HCT116 (cell line): ENCODE results near the gene CTSW. TPM values are rescaled to one million over a fixed set of nuclear protein-coding genes. Genes with fewer than 3 reads are reported as not detected.

ENCODE experiments used
- ATAC-seq: fragments of 200-7000 bp; cut with Tn5 transposase; 2 replicates; pipeline ENCODE4 v1.9.1; 2020; ENCODE audit warnings: mild to moderate bottlenecking, moderate library complexity
- BruUV-seq: library from RNA; stranded (reverse); fragments of 400-500 nt; replicated peaks from 2 replicates; lab custom pipeline; 2021; lab: Mats Ljungman, UMichigan
- CTCF ChIA-PET: fragments of 300-600 bp; sonication (Branson Sonifier 250); formaldehyde crosslinking; loops from one replicate; lab custom pipeline; 2021; ENCODE audit warnings: antibody characterized with exemption; lab: Charles Lee
- POLR2A ChIA-PET: fragments of 300-600, 350-600 bp; sonication (Branson Sonifier 250); formaldehyde crosslinking; loops from one replicate; lab custom pipeline; 2021; ENCODE audit warnings: antibody characterized with exemption; lab: Charles Lee
- RAD21 ChIA-PET, 2 experiments: fragments of 300-600 bp; sonication (Branson Sonifier 250); formaldehyde crosslinking; loops; one replicate each; lab custom pipeline; 2023; ENCODE audit warnings: low total read pairs in 2 of 2; ENCODE audit not compliant: uncharacterized antibody in 2 of 2, unreplicated experiment in 2 of 2, low non-redundant PET in 1 of 2; lab: Charles Lee
- DNase-seq: peaks from one replicate; pipeline ENCODE4 v3.0.0-alpha.2; 2010; ENCODE audit warnings: low read depth, low spot score
- H2AFZ ChIP-seq: fragments of 200-600 bp; shearing (Covaris generic), sonication (generic); 2 replicates; pipeline ENCODE4 v1.6.1; 2017; ENCODE audit warnings: low read depth, mixed run types, mixed read lengths, antibody characterized with exemption, low read length; ENCODE audit not compliant: poor library complexity, severe bottlenecking
- H3K27ac ChIP-seq: 2 replicates; pipeline ENCODE4 v1.5.1; 2012; ENCODE audit warnings: low read depth, low read length
- H3K27me3 ChIP-seq: fragments of 200-600 bp; sonication (generic); 2 replicates; pipeline ENCODE4 v1.6.1; 2016; ENCODE audit warnings: mixed run types, low read length, mixed read lengths; ENCODE audit not compliant: insufficient read depth
- H3K36me3 ChIP-seq, 2 experiments: fragments of 200-500 bp in 1 of 2; fragments of 200-600 bp in 1 of 2; sonication (Bioruptor generic) in 1 of 2; sonication (generic) in 1 of 2; 2 replicates each; pipeline versions ENCODE4 v1.5.1 to v1.6.1; 2014 to 2016; ENCODE audit warnings: low read length in 2 of 2, inconsistent platforms in 1 of 2, mixed read lengths in 1 of 2, mixed run types in 1 of 2; ENCODE audit not compliant: insufficient read depth in 2 of 2, control insufficient read depth in 1 of 2
- H3K4me1 ChIP-seq, 2 experiments: fragments of 200-600 bp in 1 of 2; sonication (generic) in 1 of 2; 2 replicates each; pipeline versions ENCODE4 v1.5.1 to v1.6.1; 2012 to 2017; ENCODE audit warnings: low read length in 2 of 2, inconsistent platforms in 1 of 2, mild to moderate bottlenecking in 1 of 2, mixed read lengths in 1 of 2, mixed run types in 1 of 2, moderate library complexity in 1 of 2; ENCODE audit not compliant: insufficient read depth in 2 of 2, control insufficient read depth in 1 of 2
- H3K4me2 ChIP-seq: fragments of 200-600 bp; sonication (generic); 2 replicates; pipeline ENCODE4 v1.6.1; 2017; ENCODE audit warnings: mixed run types, low read length, mixed read lengths
- H3K4me3 ChIP-seq, 2 experiments: fragments of 200-600 bp in 1 of 2; sonication (generic) in 1 of 2; replicated peaks in 1 of 2; 2 replicates each; pipeline ENCODE4 v1.5.1; 2011 to 2016; ENCODE audit warnings: low read length in 2 of 2, control low read depth in 1 of 2, low read depth in 1 of 2, mild to moderate bottlenecking in 1 of 2, mixed read lengths in 1 of 2, mixed run types in 1 of 2
- H3K79me2 ChIP-seq: fragments of 200-600 bp; sonication (generic); 2 replicates; pipeline ENCODE4 v1.6.1; 2017; ENCODE audit warnings: mild to moderate bottlenecking, mixed run types, low read length, moderate library complexity, mixed read lengths; ENCODE audit not compliant: insufficient read depth
- H3K9ac ChIP-seq: fragments of 200-600 bp; sonication (generic); 2 replicates; pipeline ENCODE4 v1.6.1; 2016; ENCODE audit warnings: low read length, mixed read lengths
- H3K9me2 ChIP-seq: fragments of 200-600 bp; sonication (generic), shearing (Covaris generic); 2 replicates; pipeline ENCODE4 v1.6.1; 2017; ENCODE audit warnings: mixed run types, mild to moderate bottlenecking, moderate library complexity; ENCODE audit not compliant: insufficient read depth
- H3K9me3 ChIP-seq, 2 experiments: fragments of 200-500 bp in 1 of 2; fragments of 200-600 bp in 1 of 2; sonication (Bioruptor generic) in 1 of 2; sonication (generic) in 1 of 2; 2 replicates each; pipeline ENCODE4 v1.6.1; 2014 to 2017; ENCODE audit warnings: low read length in 2 of 2, mixed read lengths in 2 of 2, inconsistent platforms in 1 of 2, low read depth in 1 of 2, mild to moderate bottlenecking in 1 of 2, mixed run types in 1 of 2, moderate library complexity in 1 of 2; ENCODE audit not compliant: control insufficient read depth in 1 of 2, insufficient read depth in 1 of 2
- H4K20me1 ChIP-seq: fragments of 200-600 bp; sonication (generic), shearing (Covaris generic); 2 replicates; pipeline ENCODE4 v1.6.1; 2017; ENCODE audit warnings: mixed run types, mild to moderate bottlenecking, moderate library complexity; ENCODE audit not compliant: insufficient read depth
- ATF3 ChIP-seq: IDR thresholded peaks from 2 replicates; pipeline ENCODE4 v1.6.1; 2012
- CBX3 ChIP-seq: IDR thresholded peaks from 2 replicates; pipeline ENCODE4 v1.6.1; 2012; ENCODE audit warnings: low read depth
- EGR1 ChIP-seq: IDR thresholded peaks from 2 replicates; pipeline ENCODE4 v1.6.1; 2012; ENCODE audit warnings: low read depth
- ELF1 ChIP-seq: IDR thresholded peaks from 2 replicates; pipeline ENCODE4 v1.6.1; 2012; ENCODE audit warnings: low read depth, borderline replicate concordance
- EZH2phosphoT487 ChIP-seq: fragments of 200-600 bp; IDR thresholded peaks from 2 replicates; pipeline ENCODE4 v1.6.1; 2018; ENCODE audit warnings: antibody characterized with exemption, borderline replicate concordance
- JUND ChIP-seq: IDR thresholded peaks from 2 replicates; pipeline ENCODE4 v1.6.1; 2012
- POLR2A ChIP-seq: IDR thresholded peaks from 2 replicates; pipeline ENCODE4 v1.7.0; 2011; ENCODE audit warnings: borderline replicate concordance; ENCODE audit not compliant: insufficient read depth, insufficient read length; ENCODE audit errors: extremely low read depth
- POLR2AphosphoS5 ChIP-seq: IDR thresholded peaks from 2 replicates; pipeline ENCODE4 v1.6.1; 2011; ENCODE audit warnings: mild to moderate bottlenecking, low read depth, low read length, moderate library complexity
- RAD21 ChIP-seq: IDR thresholded peaks from 2 replicates; pipeline ENCODE4 v1.6.1; 2012; ENCODE audit warnings: low read depth, mild to moderate bottlenecking
- REST ChIP-seq: IDR thresholded peaks from 2 replicates; pipeline ENCODE4 v1.6.1; 2012; ENCODE audit warnings: low read depth
- SIN3A ChIP-seq: IDR thresholded peaks from 2 replicates; pipeline ENCODE4 v1.6.1; 2012; ENCODE audit warnings: low read depth
- SP1 ChIP-seq: IDR thresholded peaks from 2 replicates; pipeline ENCODE4 v1.6.1; 2012; ENCODE audit warnings: low read depth
- SRF ChIP-seq: IDR thresholded peaks from 2 replicates; pipeline ENCODE4 v1.6.1; 2012; ENCODE audit warnings: low read depth
- TCF7L2 ChIP-seq: IDR thresholded peaks from 2 replicates; pipeline ENCODE4 v1.7.0; 2011; ENCODE audit warnings: borderline replicate concordance, inconsistent platforms; ENCODE audit not compliant: insufficient read depth, insufficient read length; ENCODE audit errors: extremely low read depth
- YY1 ChIP-seq: IDR thresholded peaks from 2 replicates; pipeline ENCODE4 v1.6.1; 2011; ENCODE audit warnings: low read length, low read depth, moderate library complexity, mild to moderate bottlenecking; ENCODE audit not compliant: insufficient replicate concordance; ENCODE audit errors: extremely low read depth
- ZNF274 ChIP-seq: fragments of 200-500 bp; sonication (Bioruptor generic); IDR thresholded peaks from 2 replicates; pipeline ENCODE4 v1.6.1; 2014; ENCODE audit warnings: mild to moderate bottlenecking, low read depth, low read length, inconsistent platforms
- intact Hi-C: fragments of 100-400 bp; cut with micrococcal nuclease; formaldehyde crosslinking; loops from 2 replicates; pipeline ENCODE4 v1.10.0; 2022
- total RNA-seq: library from RNA; stranded (reverse); gene quantifications from one replicate; pipeline ENCODE4 v1.2.1, GENCODE V29; 2021; ENCODE audit not compliant: unreplicated experiment
- TF ChIP-seq, protein P1 (sequence below), 3 experiments: fragments of 200-600 bp in 1 of 3; sonication (generic) in 1 of 3; IDR thresholded peaks in 2 of 3; conservative IDR thresholded peaks in 1 of 3; 2 replicates each; pipeline ENCODE4 v1.5.1; 2012 to 2017; ENCODE audit warnings: low read depth in 2 of 3, low read length in 2 of 3, antibody characterized with exemption in 1 of 3, borderline replicate concordance in 1 of 3, control low read depth in 1 of 3, mild to moderate bottlenecking in 1 of 3, mixed read lengths in 1 of 3, mixed run types in 1 of 3, moderate library complexity in 1 of 3; ENCODE audit not compliant: insufficient read depth in 1 of 3

The CTSW gene
- total RNA-seq, 1 experiment from 2014 or later: not detected

DNA sequence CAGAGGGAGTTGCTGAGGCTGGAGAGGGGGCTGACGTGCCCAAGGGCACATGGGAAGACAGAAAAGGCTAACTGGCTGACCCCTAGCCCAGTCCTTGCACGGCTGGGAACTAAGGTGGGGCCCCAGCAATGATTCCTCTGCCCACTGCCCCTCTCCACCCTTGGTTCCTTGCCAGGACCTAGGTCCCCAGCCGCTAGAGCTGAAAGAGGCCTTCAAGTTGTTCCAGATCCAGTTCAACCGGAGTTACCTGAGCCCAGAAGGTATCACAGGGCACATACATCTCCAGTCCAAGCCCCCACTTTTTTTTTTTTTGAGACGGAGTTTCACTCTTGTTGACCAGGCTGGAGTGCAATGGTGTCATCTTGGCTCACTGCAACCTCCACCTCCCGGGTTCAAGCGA is 390 bp downstream of the CTSW start:
- CTCF ChIA-PET: no interaction called here

More for the DNA sequence above, 390 bp downstream of the CTSW start:
- ChIA-PET RAD21 (no interaction called here), POLR2A (no interaction called here)
- no peak overlapping the region for H3K9ac ChIP-seq
- H3K4me3 ChIP-seq: no peak overlapping the region
- intact Hi-C loops: no loop called here
- H3K27ac ChIP-seq: no peak overlapping the region
- DNase-seq (no peak), ATAC-seq (no peak)
- H3K9me3 ChIP-seq: no peaks in the 10 kb centered on the region
- H4K20me1 ChIP-seq: no peaks in the 10 kb centered on the region
- peaks cover 5 to 29% of the 10 kb centered on the region in 2 experiments; a peak in 2 of 4 replicates for H3K36me3 ChIP-seq
- H3K79me2 ChIP-seq: peaks cover 15% of the 10 kb centered on the region; the same call in 1 of the 2 replicates
- no peaks in the 10 kb centered on the region for H3K27me3 ChIP-seq
- no TSS peak for BruUV-seq
- H3K9me2 ChIP-seq: no peaks in the 10 kb centered on the region
- TF ChIP-seq EGR1 (no peak), POLR2A (no peak), SRF (no peak), ELF1 (no peak), SIN3A (no peak), POLR2AphosphoS5 (no peak), SP1 (no peak), ATF3 (no peak), YY1 (no peak), TCF7L2 (no peak), EZH2phosphoT487 (no peak), CBX3 (no peak), REST (no peak), RAD21 (no peak), ZNF274 (no peak), JUND (no peak)
- TF ChIP-seq, protein P1, sequence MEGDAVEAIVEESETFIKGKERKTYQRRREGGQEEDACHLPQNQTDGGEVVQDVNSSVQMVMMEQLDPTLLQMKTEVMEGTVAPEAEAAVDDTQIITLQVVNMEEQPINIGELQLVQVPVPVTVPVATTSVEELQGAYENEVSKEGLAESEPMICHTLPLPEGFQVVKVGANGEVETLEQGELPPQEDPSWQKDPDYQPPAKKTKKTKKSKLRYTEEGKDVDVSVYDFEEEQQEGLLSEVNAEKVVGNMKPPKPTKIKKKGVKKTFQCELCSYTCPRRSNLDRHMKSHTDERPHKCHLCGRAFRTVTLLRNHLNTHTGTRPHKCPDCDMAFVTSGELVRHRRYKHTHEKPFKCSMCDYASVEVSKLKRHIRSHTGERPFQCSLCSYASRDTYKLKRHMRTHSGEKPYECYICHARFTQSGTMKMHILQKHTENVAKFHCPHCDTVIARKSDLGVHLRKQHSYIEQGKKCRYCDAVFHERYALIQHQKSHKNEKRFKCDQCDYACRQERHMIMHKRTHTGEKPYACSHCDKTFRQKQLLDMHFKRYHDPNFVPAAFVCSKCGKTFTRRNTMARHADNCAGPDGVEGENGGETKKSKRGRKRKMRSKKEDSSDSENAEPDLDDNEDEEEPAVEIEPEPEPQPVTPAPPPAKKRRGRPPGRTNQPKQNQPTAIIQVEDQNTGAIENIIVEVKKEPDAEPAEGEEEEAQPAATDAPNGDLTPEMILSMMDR (IDR thresholded peaks at IDR 0.05 in 2 of 3, conservative IDR thresholded peaks at IDR 0.05 in 1 of 3; ENCODE audit: borderline replicate concordance in 1 of 3, insufficient read depth in 1 of 3, low read depth in 2 of 3, low read length in 2 of 3): no peak
- H2AFZ ChIP-seq: no peak overlapping the region
- H3K4me2 ChIP-seq: no peak overlapping the region
- peaks cover 2 to 9% of the 10 kb centered on the region in 2 experiments; a peak in 3 of 4 replicates for H3K4me1 ChIP-seq
